NK-92 (cell line): ENCODE measurements around the gene HHIPL1.

Experiments used
- DNase-seq: peaks from one replicate; lab custom pipeline; 2025; ENCODE audit not compliant: unreplicated experiment; lab: John Stamatoyannopoulos, UW

Gene HHIPL1

DNA sequence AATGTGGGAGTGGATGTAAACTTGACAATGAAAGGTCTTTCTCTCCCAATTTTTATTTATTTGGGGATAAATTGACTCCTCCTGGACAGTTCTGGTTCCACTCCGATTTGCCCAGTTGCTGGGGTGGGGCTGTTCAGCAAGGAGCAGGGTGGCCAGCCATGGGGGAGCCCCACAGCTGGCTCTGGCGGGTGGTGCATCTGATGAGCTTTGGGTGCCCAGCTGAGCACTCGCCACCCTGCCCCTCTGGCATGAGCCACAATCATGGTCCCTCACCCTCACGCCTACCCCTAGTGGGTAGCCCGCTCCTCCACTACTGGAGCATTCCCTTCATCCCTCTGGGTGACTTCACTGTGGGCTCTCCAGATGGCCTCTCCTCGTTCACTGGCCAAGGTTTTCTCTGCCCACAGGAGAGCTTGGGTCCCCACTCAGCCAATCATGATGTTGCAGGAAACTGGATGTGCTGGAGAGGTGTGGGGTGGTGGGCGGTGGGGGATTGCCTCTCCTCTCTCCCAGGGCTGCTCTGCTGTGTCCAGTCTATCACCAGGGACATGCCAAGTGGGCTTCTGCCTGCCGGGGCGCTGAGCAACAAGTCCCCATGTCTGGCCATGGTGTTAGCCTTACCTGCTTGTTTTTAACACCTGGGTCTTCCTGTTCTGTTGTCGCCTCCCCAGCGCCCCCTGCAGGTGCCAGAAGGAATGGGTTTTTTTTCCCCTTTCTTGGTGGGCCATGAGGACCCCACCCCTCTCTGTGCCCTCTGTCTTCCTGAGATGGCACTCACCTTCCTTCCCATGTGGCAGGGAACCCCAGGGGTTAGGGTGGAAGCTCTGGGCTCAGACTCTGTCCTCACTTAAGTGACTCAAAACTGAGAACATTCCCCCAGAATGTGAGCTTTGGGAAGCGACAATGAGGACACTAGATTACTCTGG is 42.6 kb downstream of the HHIPL1 start:
- DNase-seq = no peak

DNA sequence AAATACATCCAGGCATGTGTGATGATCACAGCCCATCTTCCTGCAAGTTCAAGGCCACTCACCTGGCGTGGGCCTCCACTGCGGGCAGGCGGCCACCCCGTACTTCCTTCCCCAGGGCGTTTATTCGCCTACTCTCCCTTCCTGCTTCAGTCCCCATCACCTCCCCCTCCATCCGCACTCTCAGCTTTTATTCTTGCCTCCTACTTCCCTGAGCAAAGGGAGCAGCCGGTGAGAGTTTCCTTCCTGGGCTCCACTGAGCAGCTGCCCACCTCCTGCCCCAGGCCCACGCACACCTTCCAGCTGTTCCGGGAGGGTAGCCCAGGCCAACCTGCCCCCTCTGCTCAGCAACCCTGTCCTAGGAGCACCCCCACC is 43.3 kb downstream of the HHIPL1 start:
- DNase-seq = no peak

DNA sequence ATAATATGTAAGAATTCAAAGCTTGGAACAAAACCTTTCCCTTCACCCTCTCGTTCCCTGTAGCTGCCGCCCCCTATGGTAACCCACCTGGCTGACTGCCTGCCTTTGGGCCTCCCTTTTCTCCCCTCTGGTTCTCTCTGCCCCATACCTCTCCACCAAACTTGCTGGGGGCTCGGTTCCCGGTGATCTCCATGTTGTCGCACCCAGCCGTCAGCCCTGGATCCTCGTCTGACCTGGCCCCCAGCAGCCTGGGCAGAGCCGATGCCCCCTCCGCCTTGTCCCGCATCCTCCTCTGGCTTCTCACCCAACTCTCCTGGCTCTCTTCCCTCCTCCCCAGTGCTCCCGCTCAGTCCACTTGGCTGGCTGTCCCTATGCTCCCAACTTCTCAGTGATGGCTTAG is 43.7 kb downstream of the HHIPL1 start:
- no peak for DNase-seq

DNA sequence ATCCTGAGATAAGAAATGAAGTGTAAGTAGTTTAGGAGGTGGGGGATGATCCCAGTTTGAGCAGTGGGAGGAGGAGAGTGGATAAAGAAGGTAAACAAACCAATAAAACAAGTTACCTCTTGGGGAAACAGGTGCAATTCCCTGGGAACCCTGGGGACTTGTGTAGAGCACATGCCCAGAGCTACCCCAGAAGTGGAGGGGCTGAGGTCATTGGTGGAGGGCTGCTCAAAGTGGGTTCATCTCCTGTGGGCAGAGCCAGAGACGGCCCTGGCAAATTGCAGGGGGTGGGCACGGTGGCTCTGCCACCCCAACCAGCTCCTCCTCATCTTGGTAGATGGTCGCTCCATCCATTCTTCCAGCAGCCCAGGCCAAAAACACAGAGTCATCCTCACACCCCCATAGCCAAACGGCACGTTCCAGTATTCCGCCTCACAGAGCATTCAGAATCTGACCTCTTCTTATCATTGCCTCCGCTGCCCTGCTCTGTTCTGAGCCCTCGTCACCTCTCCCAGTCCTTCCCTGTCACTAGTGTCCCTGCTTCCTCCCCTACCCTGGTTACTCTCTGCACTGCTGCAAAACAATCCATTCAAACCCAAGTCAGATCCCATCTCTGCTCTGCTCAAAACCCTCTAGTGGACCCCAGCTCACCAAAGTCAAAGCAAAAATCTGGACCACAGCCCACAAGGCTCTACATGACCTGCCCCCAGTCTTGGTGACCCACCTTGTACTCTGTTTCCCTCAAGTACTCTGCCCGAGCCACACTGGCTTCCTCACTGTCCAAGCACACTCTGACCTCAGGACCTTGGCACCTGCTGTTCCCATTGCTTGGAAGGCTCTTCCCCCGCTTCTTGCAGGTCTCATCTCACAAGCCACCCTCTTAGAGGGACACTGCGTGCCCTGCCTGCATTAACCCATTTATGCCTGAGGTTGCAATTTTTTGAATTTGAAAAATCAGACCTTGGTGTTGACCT is 44.6 kb downstream of the HHIPL1 start:
- DNase-seq = no peak

DNA sequence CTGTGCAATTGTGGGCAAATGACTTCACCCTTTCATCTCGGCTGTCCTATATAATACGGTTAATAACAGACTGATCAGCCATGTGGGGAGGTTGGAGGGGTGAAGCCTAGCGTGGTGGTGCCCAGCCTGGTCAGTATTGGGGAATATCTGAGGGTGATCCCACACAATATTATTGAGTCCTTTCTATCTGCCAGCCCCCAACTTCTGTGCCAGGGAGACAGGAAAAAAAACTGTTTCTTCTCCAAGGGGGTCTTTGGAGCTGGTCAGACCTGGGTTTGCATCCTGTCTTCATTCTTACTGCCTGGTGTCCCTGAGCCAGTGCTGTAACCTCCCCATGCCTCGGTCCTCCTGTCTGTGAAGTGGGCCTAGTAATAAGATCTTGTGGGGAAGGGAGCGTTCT is 45.7 kb downstream of the HHIPL1 start:
- no peak for DNase-seq

DNA sequence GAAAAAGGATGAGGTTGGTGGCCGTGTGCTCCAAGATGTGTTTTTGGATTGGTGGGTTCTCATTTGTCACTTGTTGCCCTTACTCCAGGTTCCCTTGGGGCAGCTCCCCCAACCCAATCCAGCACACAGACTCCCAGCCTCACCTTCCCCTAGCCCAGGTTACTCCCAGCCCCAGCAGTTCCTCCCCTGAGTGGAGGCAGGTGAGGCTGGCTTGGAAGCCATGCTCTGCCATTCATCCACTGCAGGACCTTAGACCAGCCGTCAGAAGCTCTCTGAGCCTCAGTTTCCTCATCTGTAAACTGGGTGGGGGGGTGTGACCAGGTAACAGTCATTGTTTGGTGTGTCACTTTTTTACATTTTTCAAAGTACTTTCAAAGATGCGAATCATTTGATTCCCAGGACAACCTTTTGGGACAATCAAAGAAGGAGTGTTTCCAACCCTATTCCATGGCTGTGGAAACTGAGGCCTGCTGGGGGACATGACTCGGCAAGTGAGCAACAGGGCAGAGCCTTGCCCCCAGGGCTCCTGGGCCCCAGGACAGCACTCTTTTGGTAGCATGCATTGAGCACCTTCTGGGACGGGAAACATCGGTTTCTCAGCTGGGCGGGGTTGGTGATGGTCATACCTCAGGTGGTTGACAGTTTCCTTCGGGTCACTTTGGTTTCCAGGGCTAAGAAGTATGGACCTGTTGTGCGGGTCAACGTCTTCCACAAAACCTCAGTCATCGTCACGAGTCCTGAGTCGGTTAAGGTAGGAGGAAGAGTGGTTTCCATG is 46.4 kb downstream of the HHIPL1 start:
- DNase-seq = no peak

DNA sequence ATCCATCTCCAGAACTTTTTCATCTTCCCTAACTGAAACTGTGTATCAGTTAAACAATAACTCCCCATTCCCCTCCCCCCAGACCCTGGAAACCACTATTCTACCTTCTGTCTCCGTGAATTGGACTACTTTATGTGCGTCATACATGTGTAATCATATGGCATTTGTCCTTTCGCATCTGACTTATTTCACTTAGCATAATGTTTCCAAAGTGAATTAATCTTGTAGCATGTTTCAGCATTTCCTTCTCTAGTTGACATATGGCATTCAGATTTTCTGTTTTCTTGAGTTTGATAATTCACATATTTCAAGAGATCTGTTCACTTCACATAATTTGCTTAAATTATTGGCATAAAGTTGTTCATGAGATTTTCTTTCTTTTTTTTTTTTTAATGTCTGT is 49.0 kb downstream of the HHIPL1 start:
- DNase-seq = no peak

DNA sequence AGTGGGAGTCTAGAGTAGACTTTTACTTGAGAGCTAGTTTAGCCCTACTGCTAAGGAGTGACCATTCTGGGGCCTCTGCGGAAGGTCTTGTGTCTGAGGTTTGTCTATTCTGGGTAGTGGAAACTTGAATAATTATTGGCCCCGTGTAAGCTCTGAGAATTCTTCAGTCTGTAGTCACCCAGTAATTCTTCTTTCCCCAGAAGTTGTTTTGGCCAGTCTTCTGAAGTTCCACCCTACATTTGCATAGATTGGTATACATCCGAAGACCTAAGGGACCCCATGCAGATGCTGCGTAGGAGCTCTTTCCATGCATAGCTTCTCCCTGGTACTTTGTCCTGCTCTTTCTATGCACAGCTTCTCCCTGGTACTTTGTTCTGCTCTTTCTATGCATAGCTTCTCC is 52.0 kb downstream of the HHIPL1 start:
- DNase-seq = no peak

DNA sequence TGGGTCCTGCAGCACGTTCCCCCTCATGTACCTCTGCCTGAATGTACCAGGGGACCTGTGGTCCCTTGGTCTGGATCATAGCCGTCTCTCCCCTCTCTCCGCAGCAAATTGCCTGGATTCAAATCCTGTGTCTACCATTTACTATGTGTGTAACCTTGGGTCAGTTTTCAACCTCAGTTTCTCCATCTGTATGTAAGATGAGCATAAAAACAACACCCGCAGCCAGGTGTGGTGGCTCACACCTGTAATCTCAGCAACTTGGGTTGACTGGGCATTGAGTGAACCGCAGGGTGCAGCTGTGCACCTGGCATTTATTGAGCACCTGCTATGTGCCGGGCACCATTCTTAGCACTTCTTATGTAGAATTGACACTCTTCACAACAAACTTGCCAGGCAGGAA is 53.3 kb downstream of the HHIPL1 start:
- DNase-seq = no peak

DNA sequence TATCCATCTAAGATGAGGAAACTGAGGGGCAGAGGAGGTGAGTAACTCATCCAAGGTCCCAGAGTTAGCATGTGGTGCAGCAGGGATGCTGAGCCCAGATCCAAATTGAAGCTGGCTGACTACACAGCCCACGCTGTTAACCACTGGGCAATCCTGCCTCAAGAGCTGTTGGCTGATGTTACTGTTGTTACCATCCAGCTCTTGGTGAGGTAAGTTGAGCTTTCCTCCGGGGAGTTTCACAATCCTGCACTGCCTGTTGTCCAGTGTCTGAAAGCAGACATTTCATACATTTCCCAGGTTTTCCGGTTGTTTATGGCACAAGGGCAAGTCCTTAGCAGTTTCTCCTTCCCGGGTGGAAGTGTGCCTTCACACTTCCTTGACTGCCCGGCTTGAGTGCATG is 53.7 kb downstream of the HHIPL1 start:
- no peak for DNase-seq

DNA sequence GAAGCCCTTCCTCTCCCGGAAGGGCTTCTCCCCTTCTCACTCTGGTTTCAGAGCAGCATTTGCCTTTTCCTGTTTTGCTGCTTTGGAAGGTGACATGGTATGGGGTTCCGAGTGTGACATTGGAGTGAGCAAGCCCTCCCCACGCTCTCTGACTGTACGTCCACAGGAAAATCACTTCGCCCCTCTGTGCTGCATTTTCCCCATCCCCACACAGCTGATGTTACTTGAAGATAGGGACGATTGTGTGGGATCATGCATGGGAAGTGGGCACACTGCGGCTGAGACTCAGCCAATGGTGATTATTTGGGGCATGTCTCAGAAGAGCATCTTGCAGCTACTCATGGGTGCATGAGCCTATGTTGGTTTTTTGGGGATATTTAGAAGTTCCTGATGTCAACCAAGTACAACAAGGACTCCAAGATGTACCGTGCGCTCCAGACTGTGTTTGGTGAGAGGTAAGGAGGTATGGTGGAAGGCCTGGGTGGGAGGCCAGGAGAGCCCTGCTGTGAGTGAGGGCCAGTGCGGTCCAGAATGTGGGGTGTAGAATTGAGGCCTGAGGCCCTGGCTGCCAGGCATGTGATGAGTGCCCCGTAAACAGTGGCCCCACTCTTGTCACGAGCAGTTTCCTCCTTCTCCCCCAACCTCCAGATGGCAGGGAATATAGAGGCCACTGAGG is 54.3 kb downstream of the HHIPL1 start:
- DNase-seq = no peak

DNA sequence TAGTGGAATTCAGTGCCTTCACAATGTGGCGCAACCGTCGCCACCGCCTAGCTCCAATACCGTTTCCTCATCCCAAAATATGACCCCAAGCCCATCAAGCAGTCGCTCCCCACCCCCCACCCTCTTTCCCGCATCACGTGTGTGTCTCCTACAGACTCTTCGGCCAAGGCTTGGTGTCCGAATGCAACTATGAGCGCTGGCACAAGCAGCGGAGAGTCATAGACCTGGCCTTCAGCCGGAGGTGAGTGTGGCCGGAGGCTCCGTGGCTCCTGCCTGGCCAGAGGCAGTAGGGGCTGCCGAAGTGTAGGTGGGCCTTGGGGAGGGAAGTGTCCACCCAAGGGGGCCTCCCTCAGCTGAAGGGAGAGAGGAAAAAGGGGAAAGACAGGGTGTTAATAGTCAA is 54.9 kb downstream of the HHIPL1 start:
- DNase-seq = no peak

DNA sequence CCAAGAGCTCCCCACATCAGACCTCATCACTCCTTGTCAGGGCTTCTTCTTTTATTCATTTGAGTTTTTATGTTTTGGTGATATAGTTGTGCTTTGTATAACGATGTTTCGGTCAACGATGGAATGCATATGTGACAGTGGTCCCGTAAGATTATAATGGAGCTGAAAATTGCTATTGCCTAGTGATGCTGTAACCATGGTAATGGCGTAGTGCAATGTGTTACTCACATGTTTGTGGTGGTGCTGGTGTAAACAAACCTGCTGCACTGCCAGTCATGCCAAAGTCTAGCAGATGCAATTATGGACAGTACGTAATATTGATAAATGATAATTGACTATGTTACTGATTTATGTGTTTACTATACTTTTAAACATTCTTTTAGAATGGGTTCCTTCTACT is 55.5 kb downstream of the HHIPL1 start:
- no peak for DNase-seq

DNA sequence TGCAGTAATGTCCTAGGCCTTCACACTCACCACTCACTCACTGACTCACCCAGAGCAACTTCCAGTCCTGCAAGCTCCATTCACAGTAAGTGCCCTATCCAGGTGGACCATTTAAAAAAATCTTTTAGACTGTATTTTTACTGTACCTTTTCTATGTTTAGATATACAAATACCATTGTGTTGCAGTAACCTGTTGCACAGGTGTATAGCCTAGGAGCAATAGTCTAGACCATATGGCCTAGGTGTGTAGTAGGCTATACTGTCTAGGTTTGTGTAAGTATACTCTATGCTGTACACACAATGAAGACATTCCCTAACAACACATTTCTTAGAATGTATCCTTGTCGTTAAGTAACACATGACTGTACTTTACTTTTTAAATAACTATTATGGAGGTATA is 56.3 kb downstream of the HHIPL1 start:
- no peak for DNase-seq

DNA sequence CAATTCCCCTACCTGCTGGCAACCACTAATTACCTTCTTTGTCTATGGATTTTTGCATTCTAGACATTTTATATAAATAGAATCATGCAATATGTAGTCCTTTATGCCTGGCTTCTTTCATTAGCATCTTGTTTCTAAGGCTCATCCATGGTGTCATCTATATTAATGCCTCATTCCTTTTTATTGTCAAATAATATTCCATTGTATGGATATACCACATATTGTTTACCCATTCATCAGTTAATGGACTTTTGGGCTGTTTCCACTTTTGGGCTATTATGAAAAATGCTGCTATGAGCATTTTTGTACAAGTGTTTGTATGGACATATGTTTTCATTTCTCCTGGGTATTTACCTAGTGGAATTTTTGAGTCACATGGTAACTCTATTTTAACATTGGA is 57.2 kb downstream of the HHIPL1 start:
- no peak for DNase-seq

DNA sequence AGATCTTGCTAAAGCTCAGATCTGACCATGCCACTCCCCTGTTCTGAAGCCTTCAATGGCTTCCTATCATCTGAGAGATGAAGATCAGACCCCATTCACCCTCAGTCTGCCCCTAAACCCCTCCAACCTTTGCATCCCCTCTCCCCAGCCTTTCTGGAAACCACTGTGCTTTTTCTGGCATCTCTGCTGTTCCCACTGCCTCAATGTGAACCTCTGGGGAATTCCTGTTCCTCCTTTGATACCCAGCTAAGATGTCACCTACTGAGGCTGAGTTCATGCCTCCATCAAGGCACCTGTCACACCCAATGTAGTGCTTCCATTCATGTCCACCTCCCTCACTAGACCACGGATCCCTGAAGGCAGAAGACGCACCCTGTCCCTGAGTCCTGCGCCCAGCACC is 58.5 kb downstream of the HHIPL1 start:
- no peak for DNase-seq

DNA sequence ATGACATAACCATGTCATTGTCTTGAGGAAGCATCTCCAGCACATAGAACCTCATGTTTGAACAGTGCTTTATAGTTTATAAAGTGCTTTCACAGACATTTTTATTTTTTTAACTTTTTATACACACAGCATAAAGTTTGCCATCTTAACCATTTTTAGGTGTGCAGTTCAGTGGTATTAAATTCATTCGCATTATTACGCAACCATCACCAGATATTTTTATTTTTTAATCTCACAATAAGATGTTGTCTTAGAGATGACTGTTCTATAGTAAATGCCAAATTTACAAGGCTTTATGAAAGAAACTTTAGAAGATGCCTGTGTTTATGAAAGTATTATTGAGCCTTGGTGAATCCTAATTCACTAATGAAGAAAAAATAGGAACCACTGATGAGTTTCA is 59.1 kb downstream of the HHIPL1 start:
- DNase-seq = no peak

DNA sequence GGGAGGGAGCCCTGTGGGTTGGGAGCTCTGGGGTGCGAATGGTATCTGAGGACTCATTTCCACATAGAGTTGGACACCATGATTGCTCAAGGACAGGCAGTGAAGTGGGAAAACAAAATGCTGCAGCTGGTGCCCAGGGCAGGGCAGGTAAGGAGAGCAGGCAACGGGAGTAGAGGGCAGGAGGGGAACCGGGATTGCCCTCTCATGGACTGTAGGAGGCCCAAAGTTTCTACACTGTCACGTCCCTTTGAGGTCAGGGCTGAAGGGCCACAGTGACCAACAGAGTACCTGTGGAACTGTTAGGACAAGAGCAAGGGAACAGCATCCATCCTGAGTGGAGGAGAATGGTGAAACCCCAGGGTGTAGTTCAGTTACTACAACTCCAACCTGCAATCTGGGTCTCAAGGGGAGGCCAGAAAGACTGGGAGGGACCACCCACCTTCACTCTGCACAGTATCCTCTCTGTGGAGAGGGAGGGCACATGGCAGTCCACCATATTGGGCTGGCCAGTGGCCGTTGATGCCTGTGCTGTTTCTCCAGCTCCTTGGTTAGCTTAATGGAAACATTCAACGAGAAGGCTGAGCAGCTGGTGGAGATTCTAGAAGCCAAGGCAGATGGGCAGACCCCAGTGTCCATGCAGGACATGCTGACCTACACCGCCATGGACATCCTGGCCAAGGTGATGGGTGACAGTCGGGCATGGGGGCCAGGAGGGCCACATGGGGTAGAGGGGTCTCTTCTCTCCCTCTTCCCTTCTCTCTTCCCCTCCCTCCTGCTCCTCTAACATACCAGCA is 61.4 kb downstream of the HHIPL1 start:
- no peak for DNase-seq

DNA sequence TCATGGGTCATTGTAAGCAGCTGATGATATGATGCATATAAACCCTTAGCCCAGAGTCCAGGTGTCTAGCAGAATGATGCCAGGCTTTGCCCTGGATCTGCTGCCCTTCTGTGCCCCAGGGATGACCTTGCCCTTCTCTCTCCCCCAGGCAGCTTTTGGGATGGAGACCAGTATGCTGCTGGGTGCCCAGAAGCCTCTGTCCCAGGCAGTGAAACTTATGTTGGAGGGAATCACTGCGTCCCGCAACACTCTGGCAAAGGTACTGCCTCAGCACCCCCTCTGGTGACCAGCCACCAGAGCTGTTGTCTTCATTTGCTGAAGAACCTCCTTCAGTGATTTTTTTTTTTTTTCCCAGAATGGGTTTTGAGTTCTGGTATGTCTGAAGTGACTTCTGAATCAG is 62.5 kb downstream of the HHIPL1 start:
- DNase-seq = no peak

DNA sequence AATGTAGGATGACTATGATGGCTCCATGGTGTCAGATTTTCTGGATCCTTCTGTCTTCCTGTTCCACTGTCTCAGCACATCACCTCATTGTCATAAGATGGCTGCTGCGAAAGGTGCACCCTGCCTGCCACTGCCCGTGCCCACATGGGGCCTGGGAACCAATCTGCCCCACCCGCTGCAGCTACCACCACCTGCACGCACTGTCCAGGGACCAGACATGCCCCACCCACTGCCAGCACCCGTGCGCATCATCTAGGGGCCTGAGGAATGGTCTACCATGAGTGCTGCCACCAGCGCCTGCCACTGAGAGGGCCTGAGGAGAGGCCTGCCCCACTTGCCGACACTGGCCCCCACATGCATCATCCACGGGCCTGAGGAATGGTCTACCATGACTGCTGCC is 63.0 kb downstream of the HHIPL1 start:
- DNase-seq = no peak
